A673 (cell line): Measurements from ENCODE around the gene ANKMY1. TPM values are rescaled to one million over a fixed set of nuclear protein-coding genes. Genes with fewer than 3 reads are reported as not detected.

Experiments
- BruUV-seq: library from RNA; stranded (reverse); fragments of 400-500 nt; replicated peaks from 2 replicates; lab custom pipeline; 2021; lab: Mats Ljungman, UMichigan
- CTCF ChIA-PET: fragments of 300-600 bp; sonication (Branson Sonifier 250); formaldehyde crosslinking; loops from one replicate; lab custom pipeline; 2022; ENCODE audit warnings: antibody characterized with exemption; lab: Charles Lee
- POLR2A ChIA-PET: fragments of 300-600 bp; sonication (Branson Sonifier 250); formaldehyde crosslinking; loops from one replicate; lab custom pipeline; 2022; ENCODE audit warnings: antibody characterized with exemption; ENCODE audit not compliant: low non-redundant PET; lab: Charles Lee
- DNase-seq: peaks from one replicate; pipeline ENCODE4 v3.0.0-alpha.2; 2015; ENCODE audit warnings: low spot score
- H3K27ac ChIP-seq: fragments of 200-600 bp; sonication (generic); 2 replicates; pipeline ENCODE4 v1.5.1; 2016; ENCODE audit warnings: mixed run types, low read depth, mild to moderate bottlenecking, mixed read lengths, antibody characterized with exemption, low read length; ENCODE audit not compliant: poor library complexity, severe bottlenecking
- H3K27me3 ChIP-seq: fragments of 200-600 bp; sonication (generic); replicated peaks from 2 replicates; pipeline ENCODE4 v1.6.1; 2017; ENCODE audit warnings: mixed run types, low read depth, mild to moderate bottlenecking, mixed read lengths, antibody characterized with exemption, low read length; ENCODE audit not compliant: insufficient read depth, poor library complexity
- H3K36me3 ChIP-seq: fragments of 200-600 bp; sonication (generic); 2 replicates; pipeline ENCODE4 v1.6.1; 2016; ENCODE audit warnings: mixed run types, mild to moderate bottlenecking, mixed read lengths, antibody characterized with exemption, low read length; ENCODE audit not compliant: insufficient read depth, poor library complexity, severe bottlenecking
- H3K4me1 ChIP-seq: fragments of 200-600 bp; sonication (generic); 2 replicates; pipeline ENCODE4 v1.6.1; 2017; ENCODE audit warnings: mixed run types, mild to moderate bottlenecking, mixed read lengths, antibody characterized with exemption, low read length; ENCODE audit not compliant: insufficient read depth, poor library complexity, severe bottlenecking
- H3K4me3 ChIP-seq: fragments of 200-600 bp; sonication (generic); 2 replicates; pipeline ENCODE4 v1.5.1; 2016; ENCODE audit warnings: low read depth, mixed run types, mild to moderate bottlenecking, mixed read lengths, low read length; ENCODE audit not compliant: poor library complexity, severe bottlenecking
- H3K9me3 ChIP-seq: fragments of 200-600 bp; sonication (generic); 2 replicates; pipeline ENCODE4 v1.6.1; 2016; ENCODE audit warnings: mixed run types, low read depth, mild to moderate bottlenecking, mixed read lengths, antibody characterized with exemption, low read length; ENCODE audit not compliant: poor library complexity, severe bottlenecking
- CTCF ChIP-seq: fragments of 300-800, 200-600 bp; sonication (generic); conservative IDR thresholded peaks from 2 replicates; pipeline ENCODE4 v1.5.1; 2017; ENCODE audit warnings: low read depth, mild to moderate bottlenecking, antibody characterized with exemption, low read length, moderate library complexity, mixed read lengths
- EZH2 ChIP-seq: fragments of 200-600 bp; sonication (generic); IDR thresholded peaks from 2 replicates; pipeline ENCODE4 v1.6.1; 2017; ENCODE audit warnings: borderline replicate concordance, low read depth, mild to moderate bottlenecking, mixed read lengths, antibody characterized with exemption, low read length; ENCODE audit not compliant: poor library complexity, severe bottlenecking
- intact Hi-C: fragments of 100-400 bp; cut with micrococcal nuclease; formaldehyde crosslinking; loops from one replicate; pipeline ENCODE4 v1.10.0; 2022; ENCODE audit not compliant: unreplicated experiment
- total RNA-seq: library from RNA; stranded (reverse); gene quantifications from 2 replicates; pipeline ENCODE4 v1.2.3, GENCODE V29; 2021

ANKMY1 gene
- total RNA-seq, 1 experiment from 2014 or later: 21.8 TPM

DNA sequence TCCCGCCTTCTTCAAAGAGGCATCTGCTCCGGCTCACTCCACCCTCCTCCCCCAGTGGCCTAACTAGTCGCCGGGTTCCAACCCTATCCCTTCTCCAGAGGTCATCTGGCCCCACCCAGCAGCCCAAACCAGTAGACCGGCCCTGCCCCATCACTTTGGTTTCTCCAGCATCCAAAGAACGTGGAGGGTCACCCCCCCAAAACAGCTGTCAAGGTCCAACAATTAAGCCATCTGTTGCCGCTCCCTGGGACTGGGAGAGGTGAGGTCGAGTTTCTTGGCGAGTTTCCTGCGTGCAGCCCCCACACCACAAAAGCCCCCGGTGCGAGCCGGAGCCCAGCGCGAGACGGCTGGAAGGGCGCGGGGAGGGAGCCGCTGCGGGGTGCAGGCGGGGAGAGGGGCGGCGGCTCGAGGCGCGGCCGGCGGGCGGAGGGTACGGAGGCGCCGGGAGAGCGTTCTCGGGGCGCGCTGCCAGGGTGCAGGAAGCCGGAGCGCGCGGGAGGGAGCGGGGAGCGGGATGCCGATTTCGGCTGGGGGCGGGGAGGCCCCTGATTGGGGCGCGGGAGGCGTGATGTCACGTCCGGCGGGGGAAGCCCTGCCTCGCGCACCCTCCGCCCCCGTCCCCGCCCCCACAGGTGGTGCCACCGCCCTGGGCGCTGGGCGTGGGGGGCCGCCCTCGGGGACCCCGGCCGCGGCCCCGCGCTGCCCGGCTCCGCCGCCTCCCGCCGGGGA is 122.9 kb downstream of the ANKMY1 start:
- H3K4me1 ChIP-seq: peaks cover 15% of the 10 kb centered on the region
- TF ChIP-seq CTCF: no peak
- TF ChIP-seq EZH2: no peak
- intact Hi-C loops: loop anchor here (5.0 kb wide), 1 partner anchor 373 kb away; no protein-coding TSS in a partner anchor
- peak overlapping the region; percentile 62 for H3K4me3 ChIP-seq
- no peaks in the 10 kb centered on the region for H3K9me3 ChIP-seq
- POLR2A ChIA-PET: no interaction called here
- no peaks in the 10 kb centered on the region for H3K36me3 ChIP-seq
- peak overlapping the region; percentile 63 for H3K27ac ChIP-seq
- CTCF ChIA-PET: no interaction called here
- no TSS peak for BruUV-seq
- peaks cover 15% of the 10 kb centered on the region for H3K27me3 ChIP-seq
- DNase-seq: peak; percentile 93

DNA sequence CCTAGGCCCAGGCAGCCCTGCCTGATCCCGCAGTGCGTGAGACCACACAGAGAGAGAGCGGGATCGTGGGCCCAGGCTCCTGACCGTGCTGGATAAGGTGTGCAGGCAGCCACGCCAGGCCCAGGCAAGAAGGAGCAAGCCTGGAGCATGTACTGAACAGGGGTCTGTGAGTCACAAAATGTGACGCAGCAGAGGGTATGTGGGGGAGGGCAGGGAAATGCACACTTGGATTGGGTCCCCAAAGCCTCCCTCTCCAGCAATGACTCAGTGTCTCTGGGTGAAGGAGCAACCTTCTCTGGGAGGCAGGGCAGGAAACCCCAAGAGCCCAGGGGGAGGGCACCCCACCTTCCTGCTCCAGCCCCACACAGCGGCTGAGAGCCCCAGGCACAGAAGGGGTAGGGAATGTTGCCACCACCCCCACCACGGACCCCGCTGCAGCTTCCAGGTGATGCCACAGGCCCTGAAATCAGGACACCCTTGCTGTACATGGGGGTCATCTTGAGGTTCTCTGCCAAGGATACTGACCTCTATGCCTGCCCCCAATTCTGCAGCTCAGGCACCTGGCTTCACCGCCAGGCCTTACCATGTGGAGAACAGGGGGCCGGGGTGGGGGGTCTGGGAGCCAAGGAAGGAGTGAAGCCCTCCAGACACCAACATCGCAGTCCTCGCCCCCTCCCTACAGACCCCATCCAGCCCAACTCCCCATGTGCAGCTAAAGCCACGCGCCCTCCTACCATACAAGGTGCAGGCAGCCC is 123.6 kb downstream of the ANKMY1 start:
- Histone ChIP-seq H3K36me3 (no peaks in the 10 kb centered on the region), H3K27me3 (peaks cover 15% of the 10 kb centered on the region), H3K4me3 (peak overlapping the region; percentile 62), H3K4me1 (peaks cover 15% of the 10 kb centered on the region), H3K9me3 (no peaks in the 10 kb centered on the region), H3K27ac (no peak overlapping the region)
- ChIA-PET CTCF (no interaction called here), POLR2A (no interaction called here)
- DNase-seq: peak; percentile 35
- TF ChIP-seq EZH2: no peak
- TF ChIP-seq CTCF: no peak
- BruUV-seq: no TSS peak
- intact Hi-C loops: no loop called here

GRCh38 chr2:240432820-240433801 is 124.7 kb downstream of the ANKMY1 start:
- ChIA-PET POLR2A (no interaction called here), CTCF (no interaction called here)
- Histone ChIP-seq H3K27me3 (peaks cover 15% of the 10 kb centered on the region), H3K4me3 (no peak overlapping the region), H3K27ac (no peak overlapping the region), H3K36me3 (no peaks in the 10 kb centered on the region), H3K4me1 (peaks cover 15% of the 10 kb centered on the region), H3K9me3 (no peaks in the 10 kb centered on the region)
- no TSS peak for BruUV-seq
- no peak for DNase-seq
- intact Hi-C loops: no loop called here
- no peak for TF ChIP-seq CTCF
- TF ChIP-seq EZH2: no peak
